ENCODE results near the gene PDE2A. TPM values are rescaled to one million over a fixed set of nuclear protein-coding genes. Genes with fewer than 3 reads are reported as not detected.

Gene PDE2A
- total and polyA plus RNA-seq, 10 of the 15 experiments (the other 5 are each of a cell fraction or from before 2014, with no cell fraction given), result 0.06 to 0.15 (median 0.11) TPM; not detected in 6

DNA sequence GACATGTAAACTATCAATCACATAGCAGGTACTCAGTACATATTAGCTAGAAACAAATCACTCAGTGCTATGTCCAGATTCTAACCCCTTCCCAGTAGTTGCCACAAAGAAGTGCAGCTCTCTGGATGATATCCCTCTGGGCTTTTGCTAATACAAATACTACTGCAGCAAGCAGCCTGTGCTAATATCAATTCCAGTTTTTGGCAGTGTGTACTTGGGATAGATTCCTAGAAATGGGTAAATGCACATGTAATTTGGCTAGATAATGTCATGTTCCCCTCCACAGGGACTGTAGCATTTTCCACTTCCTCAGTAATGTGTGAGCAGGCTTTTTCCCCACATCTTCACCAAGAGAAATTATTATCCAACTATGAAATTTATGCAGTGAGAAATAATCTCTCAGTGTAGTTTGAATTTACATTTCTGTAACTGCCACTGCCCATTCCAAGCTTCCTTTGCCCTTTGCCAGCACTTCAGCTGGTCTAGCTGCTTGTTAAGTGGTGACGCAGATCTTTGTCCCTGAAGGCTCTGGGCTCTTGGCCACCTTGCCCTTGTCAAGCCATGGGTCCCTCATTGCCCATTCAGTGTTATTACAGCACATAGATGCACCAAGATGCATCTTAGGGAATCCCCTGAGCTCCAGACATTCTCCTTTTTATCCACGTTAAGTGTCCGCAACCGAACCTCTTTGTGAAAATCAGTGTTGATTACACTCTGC lies 132.8 kb downstream of the PDE2A start:
- no peak overlapping the region for H3K4me2 ChIP-seq (ENCODE audit: control insufficient read depth, insufficient read depth)
- WGBS (ENCODE audit: insufficient coverage, insufficient replicate concordance, low lambda C conversion rate, missing lambda C conversion rate), result 73% methylated on average over 4 of the region's 4 CpGs
- ChIA-PET SMC1A (ENCODE audit: uncharacterized antibody, unreplicated experiment) (no interaction called here), CTCF (no interaction called here), POLR2A (no interaction called here), RAD21 (ENCODE audit: unreplicated experiment) (no interaction called here)
- H3K79me2 ChIP-seq (ENCODE audit: control insufficient read depth, insufficient read depth, low read length), result no peaks in the 10 kb centered on the region
- no peak overlapping the region for H3K27ac ChIP-seq (ENCODE audit: control insufficient read depth, insufficient read depth)
- no peak for FAIRE-seq
- no peak overlapping the region for H2AFZ ChIP-seq (ENCODE audit: control insufficient read depth, low read depth, low read length)
- no TSS peak for BruUV-seq (replicated peaks)
- no peaks in the 10 kb centered on the region for H3K4me1 ChIP-seq (ENCODE audit: control insufficient read depth, insufficient read depth, low read length)
- no peaks in the 10 kb centered on the region for H3K36me3 ChIP-seq (ENCODE audit: control insufficient read depth in 2 of 2, insufficient read depth in 2 of 2, low read length in 1 of 2)
- H3K9me3 ChIP-seq (replicated peaks; ENCODE audit: control insufficient read depth, insufficient read depth, low read length), result no peaks in the 10 kb centered on the region
- TF ChIP-seq YBX1 (IDR thresholded peaks at IDR 0.05) (no peak), TARDBP (IDR thresholded peaks at IDR 0.05; ENCODE audit: borderline replicate concordance) (no peak), SREBF2 (IDR thresholded peaks at IDR 0.05; ENCODE audit: low read length) (no peak), ZBED1 (IDR thresholded peaks at IDR 0.05; ENCODE audit: borderline replicate concordance) (no peak)
- intact Hi-C loops (cut with micrococcal nuclease; ENCODE audit: unreplicated experiment), result no loop called here
- in situ Hi-C loops (cut with MboI), result no loop called here
- no peak overlapping the region for H3K4me3 ChIP-seq
- no peak for ATAC-seq
- no peak overlapping the region for H3K9ac ChIP-seq (ENCODE audit: control insufficient read depth, insufficient read depth, low read length)
- DNase-seq (ENCODE audit: low read depth, low spot score), result no peak
- H4K20me1 ChIP-seq (ENCODE audit: control insufficient read depth, insufficient read depth), result no peaks in the 10 kb centered on the region
- H3K27me3 ChIP-seq (replicated peaks in 1 of 2; ENCODE audit: control insufficient read depth in 2 of 2, insufficient read depth in 2 of 2, low read length in 1 of 2), result peaks cover 2 to 3% of the 10 kb centered on the region in 2 experiments; a peak in 3 of 4 replicates

DNA sequence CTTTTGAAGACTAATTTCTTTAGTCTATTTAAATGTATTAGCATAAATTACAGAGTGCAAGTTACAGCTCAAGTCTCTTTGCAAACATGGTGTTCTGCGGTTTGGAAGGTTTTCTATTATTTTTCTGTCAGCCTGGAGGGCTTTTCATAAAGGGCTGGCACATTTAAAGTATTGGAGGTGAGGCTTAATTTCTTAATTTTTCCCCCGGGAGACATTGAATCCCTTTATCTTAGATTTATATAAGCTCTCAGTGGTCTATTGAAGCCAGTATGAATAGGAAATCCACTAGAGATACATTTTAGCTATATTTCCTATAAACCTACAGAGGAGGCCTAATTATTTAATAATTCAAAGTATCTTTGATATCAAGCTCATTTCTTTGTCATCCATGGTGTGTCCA lies 137.2 kb downstream of the PDE2A start:
- H3K27ac ChIP-seq (ENCODE audit: control insufficient read depth, insufficient read depth), result no peak overlapping the region
- 48% methylated on average over 2 of the region's 2 CpGs for WGBS (ENCODE audit: insufficient coverage, insufficient replicate concordance, low lambda C conversion rate, missing lambda C conversion rate)
- BruUV-seq (replicated peaks), result no TSS peak
- FAIRE-seq, result no peak
- H3K79me2 ChIP-seq (ENCODE audit: control insufficient read depth, insufficient read depth, low read length), result no peaks in the 10 kb centered on the region
- H4K20me1 ChIP-seq (ENCODE audit: control insufficient read depth, insufficient read depth), result no peaks in the 10 kb centered on the region
- no peaks in the 10 kb centered on the region for H3K9me3 ChIP-seq (replicated peaks; ENCODE audit: control insufficient read depth, insufficient read depth, low read length)
- intact Hi-C loops (cut with micrococcal nuclease; ENCODE audit: unreplicated experiment), result no loop called here
- H2AFZ ChIP-seq (ENCODE audit: control insufficient read depth, low read depth, low read length), result no peak overlapping the region
- H3K4me3 ChIP-seq, result no peak overlapping the region
- H3K4me1 ChIP-seq (ENCODE audit: control insufficient read depth, insufficient read depth, low read length), result no peaks in the 10 kb centered on the region
- H3K9ac ChIP-seq (ENCODE audit: control insufficient read depth, insufficient read depth, low read length), result no peak overlapping the region
- DNase-seq (ENCODE audit: low read depth, low spot score), result no peak
- peaks cover 1 to 3% of the 10 kb centered on the region in 2 experiments; a peak in 3 of 4 replicates for H3K27me3 ChIP-seq (replicated peaks in 1 of 2; ENCODE audit: control insufficient read depth in 2 of 2, insufficient read depth in 2 of 2, low read length in 1 of 2)
- CTCF ChIA-PET, result interaction anchor here (1.1 to 2.1 kb wide), 6 partner anchors 12 to 147 kb away, joined by 3 to 7 read pairs (median 4); no protein-coding TSS in a partner anchor
- in situ Hi-C loops (cut with MboI), result no loop called here
- SMC1A ChIA-PET (ENCODE audit: uncharacterized antibody, unreplicated experiment), result interaction anchor here (0.6 to 0.9 kb wide), 3 partner anchors 11 to 274 kb away, joined by 3 read pairs; no protein-coding TSS in a partner anchor
- TF ChIP-seq LARP7 (IDR thresholded peaks at IDR 0.05), result no peak
- TF ChIP-seq WRNIP1 (IDR thresholded peaks at IDR 0.05; ENCODE audit: borderline replicate concordance, low read depth, low read length), result no peak
- no peak for TF ChIP-seq EED (IDR thresholded peaks at IDR 0.05; ENCODE audit: low read depth)
- POLR2A ChIA-PET, result no interaction called here
- no peak overlapping the region for H3K4me2 ChIP-seq (ENCODE audit: control insufficient read depth, insufficient read depth)
- RAD21 ChIA-PET (ENCODE audit: unreplicated experiment), result no interaction called here
- no peaks in the 10 kb centered on the region for H3K36me3 ChIP-seq (ENCODE audit: control insufficient read depth in 2 of 2, insufficient read depth in 2 of 2, low read length in 1 of 2)
- no peak for ATAC-seq
